ENCODE measurements around the gene ERCC3. TPM values are rescaled to one million over a fixed set of nuclear protein-coding genes. Genes with fewer than 3 reads are reported as not detected.

Gene ERCC3
- total RNA-seq, 1 experiment from 2014 or later, result 60.8 TPM

GRCh38 chr2:127256866-127257265 is 37.1 kb downstream of the ERCC3 start:
- no peak for DNase-seq
- Histone ChIP-seq H3K27me3 (ENCODE audit: insufficient read depth, low read length) (no peaks in the 10 kb centered on the region), H4K5ac (ENCODE audit: insufficient read length, low read depth, low read length) (no peak overlapping the region), H3K4ac (ENCODE audit: low read depth, low read length) (no peak overlapping the region), H3K9me3 (ENCODE audit: control insufficient read depth, low read depth, low read length) (no peaks in the 10 kb centered on the region), H4K8ac (replicated peaks; ENCODE audit: insufficient read length, low read depth, low read length) (no peak overlapping the region), H2BK12ac (ENCODE audit: insufficient read length, low read depth, low read length) (no peak overlapping the region), H3K79me2 (ENCODE audit: insufficient read depth, low read length) (no peaks in the 10 kb centered on the region), H2BK120ac (ENCODE audit: low read depth, low read length, poor library complexity, severe bottlenecking) (no peak overlapping the region), H3K14ac (ENCODE audit: insufficient read depth, low read length) (no peak overlapping the region), H3K79me1 (ENCODE audit: insufficient read depth, low read depth, low read length, poor library complexity, severe bottlenecking) (no peaks in the 10 kb centered on the region), H2BK5ac (ENCODE audit: insufficient read length, low read length) (no peak overlapping the region), H3K4me1 (ENCODE audit: insufficient read depth, low read length) (no peaks in the 10 kb centered on the region), H2AFZ (ENCODE audit: low read length) (no peak overlapping the region), H2AK5ac (ENCODE audit: insufficient read length, low read length) (no peak overlapping the region), H3K23ac (ENCODE audit: insufficient read length, low read depth, low read length) (no peak overlapping the region), H3K23me2 (ENCODE audit: insufficient read length, low read depth, low read length, poor library complexity, severe bottlenecking) (no peaks in the 10 kb centered on the region), H2BK20ac (ENCODE audit: low read depth, low read length, poor library complexity, severe bottlenecking) (no peak overlapping the region), H3T11ph (ENCODE audit: low read length) (no peak overlapping the region), H3K4me2 (ENCODE audit: insufficient read depth, insufficient read length, low read length) (no peak overlapping the region), H3K18ac (ENCODE audit: insufficient read length, low read depth, low read length) (no peak overlapping the region), H3K27ac (ENCODE audit: insufficient read length, low read depth, low read length) (no peak overlapping the region), H2BK15ac (ENCODE audit: low read depth, low read length) (no peak overlapping the region), H3K56ac (ENCODE audit: insufficient read length, low read depth, low read length) (no peak overlapping the region), H4K20me1 (ENCODE audit: control insufficient read depth, insufficient read depth, insufficient read length) (no peaks in the 10 kb centered on the region), H4K91ac (ENCODE audit: insufficient read length, low read depth, low read length) (no peak overlapping the region), H3K9ac (ENCODE audit: extremely low read depth, insufficient read length, low read length) (no peak overlapping the region)
- Mint-ChIP-seq H3K4me1 (peaks cover 0 to 2% of the 10 kb centered on the region in 2 experiments; a peak in 1 of 4 replicates), H3K4me3 (no peak overlapping the region), H3K27me3 (ENCODE audit: low read depth) (no peaks in the 10 kb centered on the region), H3K9me3 (no peaks in the 10 kb centered on the region), H3K36me3 (ENCODE audit: insufficient read depth in 1 of 3, low read depth in 3 of 3) (peaks cover 19 to 60% (median 43%) of the 10 kb centered on the region in 3 experiments), H3K27ac (no peak overlapping the region)
- TF ChIP-seq CTCF (conservative IDR thresholded peaks at IDR 0.05), result no peak
- WGBS (ENCODE audit: extremely low coverage, insufficient read length, low lambda C conversion rate), result no CpG with 5 or more reads among the region's 8 CpGs
